HG03139 (cell line): ENCODE data around the gene IFNG.
A peak's percentile ranks its signal among the peaks of the same experiment; 100 is the strongest.
"Not testable (repeated sequence)": the region's sequence is repeated elsewhere in the genome, so short reads cannot be mapped to it uniquely, and the experiment has no call there.

Experiments used
- ATAC-seq: cut with Tn5 transposase; IDR thresholded peaks from one replicate; pipeline ENCODE4 v1.9.1; 2021; ENCODE audit not compliant: unreplicated experiment

The IFNG gene

GRCh38 chr12:68159681-68160304 is at the start of gene IFNG:
TSS of gene IFNG (minus strand) at chr12:68159740. CDS start at chr12:68159615, 125 bp downstream.
- ATAC-seq, result no peak

- ATAC-seq, result not testable (repeated sequence)
Measured at GRCh38 chr12:68209048-68209728, 49.6 kb upstream of the IFNG start.

DNA sequence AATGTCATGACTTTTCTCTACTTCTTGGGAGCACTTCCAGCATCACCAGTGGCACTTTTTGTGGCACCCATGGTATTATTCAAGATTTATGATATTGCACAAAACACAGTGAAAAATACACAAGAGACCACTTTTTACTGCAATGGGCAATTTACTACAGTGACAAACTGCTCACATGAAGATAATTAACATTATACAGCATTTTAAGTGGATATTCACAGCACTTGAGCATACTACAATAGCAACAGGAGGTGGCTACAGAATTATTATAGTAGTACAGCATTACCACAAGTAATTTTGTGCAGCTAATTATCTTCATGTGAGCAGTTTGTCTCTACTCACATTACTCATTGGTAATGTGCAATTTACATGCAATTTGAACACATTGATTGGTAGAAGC is 47.7 kb upstream of the IFNG start:
- no peak for ATAC-seq

GRCh38 chr12:68206446-68206845 is 46.9 kb upstream of the IFNG start:
- no peak for ATAC-seq

GRCh38 chr12:68203460-68203875 is 43.9 kb upstream of the IFNG start:
- no peak for ATAC-seq

- no peak for ATAC-seq
Measured at GRCh38 chr12:68200854-68201253, 41.3 kb upstream of the IFNG start.

DNA sequence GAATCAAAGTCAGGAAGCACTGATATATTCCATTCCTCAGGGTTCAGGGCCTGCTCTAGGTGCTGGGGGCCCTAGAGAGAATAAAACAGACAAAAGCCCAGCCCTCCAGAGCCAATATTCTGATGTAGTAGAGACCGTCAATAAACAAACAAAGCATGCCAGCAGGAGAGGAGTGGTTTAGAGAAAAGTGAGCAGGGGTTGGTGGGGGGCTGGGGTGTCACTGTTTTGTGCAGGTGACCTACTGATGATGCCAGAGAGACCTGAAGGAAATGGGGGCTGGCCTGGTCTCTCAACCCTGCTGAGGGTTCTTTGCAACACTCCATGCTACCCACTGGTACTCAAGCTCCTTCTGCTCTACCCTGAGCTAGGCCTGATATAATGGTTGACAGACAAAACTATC is 39.6 kb upstream of the IFNG start:
- no peak for ATAC-seq

GRCh38 chr12:68198507-68199086 is 39.1 kb upstream of the IFNG start:
- ATAC-seq, result no peak

GRCh38 chr12:68190301-68190700 is 30.8 kb upstream of the IFNG start:
- no peak for ATAC-seq

DNA sequence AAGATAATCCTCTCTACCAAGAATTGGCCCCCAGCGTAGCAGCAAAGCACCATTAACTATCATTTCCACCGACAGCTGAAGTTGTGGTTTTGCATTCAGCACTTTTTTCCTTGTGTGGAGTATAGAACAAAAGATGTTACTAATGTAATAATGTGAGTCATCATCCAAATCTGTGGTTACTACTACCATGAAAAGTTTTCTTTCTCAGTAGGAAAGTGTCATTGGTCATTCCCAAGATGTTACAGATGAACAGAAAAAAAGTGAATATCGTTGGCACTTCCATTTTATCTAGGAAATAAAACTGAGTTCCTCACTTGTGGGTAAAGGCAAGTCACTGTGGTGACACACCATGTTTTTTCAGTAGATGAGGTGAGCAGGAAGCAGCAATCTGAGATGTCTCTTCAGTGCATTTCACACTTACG is 30.3 kb upstream of the IFNG start:
- no peak for ATAC-seq

GRCh38 chr12:68185598-68185997 is 26.1 kb upstream of the IFNG start:
- no peak for ATAC-seq

DNA sequence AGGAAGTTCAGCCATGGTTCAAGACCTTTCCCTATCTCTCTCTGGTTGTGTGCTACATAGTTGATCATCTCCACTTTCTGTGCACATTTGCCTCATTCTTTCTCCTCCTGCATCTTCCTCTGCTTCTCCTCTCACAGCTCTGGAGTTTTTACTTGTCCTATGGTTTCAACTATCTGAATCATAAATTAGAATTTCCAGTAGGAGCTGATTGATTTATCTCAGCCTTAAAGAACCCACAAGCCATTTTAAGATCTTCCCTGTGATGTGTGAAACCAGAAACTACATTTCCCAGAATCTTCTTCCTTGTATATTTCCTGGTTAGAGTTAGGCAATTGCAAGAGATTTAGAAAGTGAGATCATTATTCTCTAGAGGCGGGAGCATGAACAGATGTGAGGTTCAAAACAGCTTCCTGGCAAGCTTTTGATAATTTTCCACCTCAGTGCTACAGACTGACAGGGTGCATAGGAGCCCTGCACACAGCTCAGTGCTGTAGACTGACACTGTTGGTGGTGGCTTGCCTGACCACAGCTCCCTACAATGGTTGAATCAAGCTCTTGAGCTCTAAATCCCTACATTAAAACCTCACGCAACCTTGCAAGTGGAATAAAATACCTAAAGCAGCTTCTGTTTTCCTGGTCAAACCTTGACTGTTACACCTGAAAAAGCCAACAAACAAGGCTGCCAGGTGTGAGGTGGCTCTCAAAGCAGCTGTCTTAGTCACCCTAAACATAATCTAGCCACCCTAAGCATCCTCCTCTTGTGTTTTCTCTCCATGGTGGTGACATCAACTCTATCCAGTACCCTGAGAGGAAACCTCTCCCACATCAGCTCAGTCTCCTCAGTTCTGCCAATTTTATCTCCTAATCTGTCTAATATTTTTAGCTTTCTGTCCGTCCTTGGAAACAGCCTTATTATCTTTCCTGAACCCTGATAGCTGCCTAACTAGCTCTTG is 21.5 kb upstream of the IFNG start:
- ATAC-seq, result peak; percentile 80

DNA sequence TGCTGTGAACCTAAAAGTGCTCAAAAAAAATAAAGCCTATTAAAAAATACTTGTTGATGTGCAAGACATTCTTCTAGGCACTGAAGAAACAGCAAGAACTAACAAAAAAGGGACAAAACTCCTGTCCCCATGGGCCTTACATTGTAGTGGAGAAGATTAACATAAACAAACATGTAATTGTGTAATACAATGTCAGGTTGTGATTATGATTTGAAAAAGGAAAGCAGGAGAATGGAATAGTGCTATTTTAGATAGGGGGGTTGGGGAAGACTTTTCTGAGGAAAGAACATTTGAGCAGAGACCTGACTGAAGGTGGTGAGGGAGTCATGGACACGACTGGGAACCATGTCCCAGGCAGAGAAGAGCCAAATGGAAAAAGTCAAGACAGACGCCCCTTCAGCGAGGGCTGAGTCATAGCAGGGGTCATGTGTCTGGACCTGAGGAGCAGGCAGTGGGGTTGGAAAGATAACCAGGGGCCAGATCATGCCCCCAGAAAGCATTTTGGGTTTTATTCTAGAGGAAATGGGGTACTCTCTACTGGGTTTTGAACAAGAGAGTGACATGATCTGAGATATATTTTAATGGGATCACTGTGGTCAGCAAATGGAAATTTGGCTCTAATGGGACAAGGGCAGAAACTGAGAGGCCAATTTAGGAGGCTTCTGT is 19.4 kb upstream of the IFNG start:
- no peak for ATAC-seq

DNA sequence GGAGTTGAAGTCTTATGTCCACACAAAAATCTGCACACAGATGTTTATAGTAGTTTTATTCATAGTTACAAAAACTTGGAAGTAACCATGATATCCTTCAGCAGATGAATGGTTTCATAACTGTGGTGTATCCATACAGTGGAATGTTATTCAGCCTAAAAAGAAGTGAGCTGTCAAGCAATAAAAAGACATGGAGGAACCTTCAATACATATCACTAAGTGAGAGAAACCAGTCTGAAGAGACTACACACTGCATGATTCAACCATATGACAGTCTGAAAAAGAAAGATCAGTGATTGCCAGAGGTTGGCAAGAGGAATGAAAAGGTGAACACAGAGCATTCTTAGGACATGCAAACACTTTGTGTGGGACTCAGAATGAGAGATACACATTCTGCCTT is 18.6 kb upstream of the IFNG start:
- ATAC-seq, result no peak

DNA sequence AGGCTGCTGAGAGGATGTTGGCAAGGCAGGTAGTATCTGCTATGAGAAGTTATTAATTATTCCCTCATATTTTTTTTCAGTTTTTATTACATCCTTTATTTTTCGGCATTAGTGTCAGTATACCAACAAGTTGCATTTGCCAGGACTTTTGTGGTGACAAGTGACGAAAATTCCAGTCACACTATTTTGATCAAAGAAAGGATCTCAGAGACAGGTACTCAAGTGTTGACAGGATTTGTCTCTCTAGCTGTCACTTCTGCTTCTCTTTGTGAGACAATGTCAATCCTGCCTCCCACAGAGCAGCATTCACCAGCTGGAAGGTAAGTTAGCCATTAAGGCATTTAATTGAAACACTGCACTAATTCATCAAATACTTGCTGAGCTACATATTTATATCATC is 18.0 kb upstream of the IFNG start:
- no peak for ATAC-seq

- ATAC-seq, result no peak
Measured at GRCh38 chr12:68176257-68176656, 16.7 kb upstream of the IFNG start.

- ATAC-seq, result peak; percentile 87
Measured at GRCh38 chr12:68175557-68176061, 16.1 kb upstream of the IFNG start.

GRCh38 chr12:68174761-68175160 is 15.2 kb upstream of the IFNG start:
- not testable (repeated sequence) for ATAC-seq

DNA sequence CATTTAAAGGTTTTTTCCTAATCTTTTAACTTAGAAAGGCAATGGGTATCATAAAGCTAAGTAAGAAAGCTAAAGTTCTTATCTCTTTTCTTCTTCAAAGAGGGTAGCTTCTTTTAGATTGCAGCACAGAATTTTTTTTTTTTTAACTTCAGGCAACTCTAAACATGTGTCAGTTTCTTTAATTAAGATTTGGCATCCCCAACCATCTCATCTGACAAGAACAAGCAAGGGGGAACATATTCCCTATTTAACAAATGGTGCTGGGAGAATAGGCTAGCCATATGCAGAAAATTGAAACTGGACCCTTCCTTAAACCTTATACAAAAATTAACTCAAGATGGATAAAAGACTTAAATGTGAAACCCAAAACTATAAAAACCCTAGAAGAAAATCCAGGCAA is 14.3 kb upstream of the IFNG start:
- no peak for ATAC-seq

- ATAC-seq, result no peak
Measured at GRCh38 chr12:68170726-68171125, 11.2 kb upstream of the IFNG start.
